ENCODE results near the gene KRT72. TPM values are rescaled to one million over a fixed set of nuclear protein-coding genes. Genes with fewer than 3 reads are reported as not detected.

Gene KRT72
- total RNA-seq, 1 donor = not detected

Other genes with a start within 250 kb of the KRT72 start
- not detected in 2 replicates for gene KRT85, start 234.0 kb downstream of the KRT72 start, total RNA-seq
- not detected in 2 replicates for gene KRT84, start 215.8 kb downstream of the KRT72 start, total RNA-seq
- gene KRT82, start 195.1 kb downstream of the KRT72 start, total RNA-seq = not detected in 2 replicates
- not detected in 2 replicates for gene KRT75, start 167.1 kb downstream of the KRT72 start, total RNA-seq
- gene KRT6B, start 149.3 kb downstream of the KRT72 start, total RNA-seq = not detected in 2 replicates
- gene KRT6C, start 127.7 kb downstream of the KRT72 start, total RNA-seq = not detected in 2 replicates
- gene KRT6A, start 108.2 kb downstream of the KRT72 start, total RNA-seq = not detected in 2 replicates
- under 0.01 and 0.32 TPM in 2 replicates for gene KRT5, start 81.1 kb downstream of the KRT72 start, total RNA-seq
- not detected in 2 replicates for gene KRT71, start 48.3 kb downstream of the KRT72 start, total RNA-seq
- gene KRT74, start 27.6 kb downstream of the KRT72 start, total RNA-seq = not detected in 2 replicates
- gene KRT73, start 17.1 kb upstream of the KRT72 start, total RNA-seq = not detected in 2 replicates
- gene KRT2, start 50.7 kb upstream of the KRT72 start, total RNA-seq = not detected in 2 replicates
- gene KRT1, start 78.9 kb upstream of the KRT72 start, total RNA-seq = not detected in 2 replicates
- not detected in 2 replicates for gene KRT77, start 102.1 kb upstream of the KRT72 start, total RNA-seq
- gene KRT76, start 175.9 kb upstream of the KRT72 start, total RNA-seq = not detected in 2 replicates
- gene KRT3, start 194.7 kb upstream of the KRT72 start, total RNA-seq = not detected in 2 replicates
- not detected in 2 replicates for gene KRT4, start 212.7 kb upstream of the KRT72 start, total RNA-seq
- not detected in 2 replicates for gene KRT79, start 232.8 kb upstream of the KRT72 start, total RNA-seq
- not detected in 2 replicates for gene KRT78, start 247.5 kb upstream of the KRT72 start, total RNA-seq

Measured in fibroblast of villous mesenchyme (primary cell).